Common myeloid progenitor, CD34-positive (primary cell): ENCODE measurements around the gene FDCSP.
"Not testable (repeated sequence)": the region's sequence is repeated elsewhere in the genome, so short reads cannot be mapped to it uniquely, and the experiment has no call there.

ENCODE experiments used
- CTCF ChIA-PET: fragments of 350-600 bp; sonication (Branson Sonifier 250); formaldehyde crosslinking; loops from one replicate; lab custom pipeline; 2021; ENCODE audit warnings: antibody characterized with exemption; lab: Charles Lee
- POLR2A ChIA-PET: fragments of 350-600 bp; sonication (Branson Sonifier 250); formaldehyde crosslinking; loops from one replicate; lab custom pipeline; 2021; ENCODE audit warnings: antibody characterized with exemption; lab: Charles Lee
- DNase-seq, 3 donors: peaks; one replicate each; pipeline versions ENCODE4 v3.0.0 to v3.0.0-alpha.2; 2013
- H3K27ac ChIP-seq, 2 experiments: 1 replicate in 1 of 2; 2 replicates in 1 of 2; pipeline ENCODE4 v1.7.0; 2013; ENCODE audit warnings: inconsistent platforms in 2 of 2, low read length in 2 of 2, mild to moderate bottlenecking in 2 of 2, low read depth in 1 of 2, moderate library complexity in 1 of 2; ENCODE audit not compliant: severe bottlenecking in 2 of 2, insufficient read depth in 1 of 2, poor library complexity in 1 of 2
- H3K27me3 ChIP-seq, 5 experiments: replicated peaks in 2 of 5; 1 replicate in 3 of 5; 2 replicates in 2 of 5; pipeline versions ENCODE4 v1.6.1 to v1.7.0; 2013; ENCODE audit warnings: low read length in 4 of 5, mild to moderate bottlenecking in 2 of 5, moderate library complexity in 2 of 5, inconsistent platforms in 1 of 5; ENCODE audit not compliant: insufficient read depth in 5 of 5, control insufficient read depth in 4 of 5
- H3K36me3 ChIP-seq, 4 experiments: 1 replicate in 2 of 4; 2 replicates in 2 of 4; pipeline versions ENCODE4 v1.6.1 to v1.7.0; 2013; ENCODE audit warnings: low read length in 3 of 4, control low read depth in 1 of 4, mild to moderate bottlenecking in 1 of 4; ENCODE audit not compliant: control insufficient read depth in 4 of 4, insufficient read depth in 4 of 4
- H3K4me1 ChIP-seq, 4 experiments: 1 replicate in 3 of 4; 2 replicates in 1 of 4; pipeline versions ENCODE4 v1.6.1 to v1.7.1; 2013; ENCODE audit warnings: low read length in 3 of 4, mild to moderate bottlenecking in 3 of 4, control low read depth in 1 of 4, inconsistent platforms in 1 of 4, moderate library complexity in 1 of 4; ENCODE audit not compliant: control insufficient read depth in 4 of 4, insufficient read depth in 4 of 4; ENCODE audit errors: control extremely low read depth in 1 of 4
- H3K4me3 ChIP-seq, 7 experiments: 1 replicate in 4 of 7; 2 replicates in 3 of 7; pipeline versions ENCODE4 v1.5.1 to v1.7.0; 2013; ENCODE audit warnings: mild to moderate bottlenecking in 7 of 7, low read length in 6 of 7, moderate library complexity in 6 of 7, inconsistent platforms in 2 of 7, low read depth in 2 of 7, control low read depth in 1 of 7; ENCODE audit not compliant: insufficient read depth in 4 of 7, control insufficient read depth in 1 of 7; ENCODE audit errors: extremely low read depth in 1 of 7
- H3K9me3 ChIP-seq, 5 experiments: 1 replicate in 4 of 5; 2 replicates in 1 of 5; pipeline versions ENCODE4 v1.6.1 to v1.7.1; 2013; ENCODE audit warnings: low read length in 4 of 5, mild to moderate bottlenecking in 2 of 5, inconsistent platforms in 1 of 5, low read depth in 1 of 5, moderate library complexity in 1 of 5; ENCODE audit not compliant: control insufficient read depth in 4 of 5, insufficient read depth in 2 of 5; ENCODE audit errors: control extremely low read depth in 1 of 5
- WGBS: methylation state at CpG from one replicate; pipeline ENCODE4 v1.1.5; 2013; ENCODE audit not compliant: insufficient coverage; 5-methylcytosine and 5-hydroxymethylcytosine counted together

Gene FDCSP

GRCh38 chr4:70196857-70197256 lies 29.1 kb upstream of the FDCSP start:
- H3K27me3 ChIP-seq = peaks cover 0 to 2% (median 0%) of the 10 kb centered on the region in 5 experiments
- no peaks in the 10 kb centered on the region for H3K4me1 ChIP-seq
- H3K4me3 ChIP-seq = no peak overlapping the region
- ChIA-PET POLR2A (no interaction called here), CTCF (no interaction called here)
- H3K9me3 ChIP-seq = no peaks in the 10 kb centered on the region
- H3K36me3 ChIP-seq = no peaks in the 10 kb centered on the region
- no peak overlapping the region for H3K27ac ChIP-seq
- DNase-seq = no peak
- WGBS = no CpG with 5 or more reads among the region's 2 CpGs

GRCh38 chr4:70197842-70198241 lies 28.1 kb upstream of the FDCSP start:
- no peak overlapping the region for H3K27ac ChIP-seq
- ChIA-PET CTCF (no interaction called here), POLR2A (no interaction called here)
- H3K4me3 ChIP-seq = no peak overlapping the region
- H3K9me3 ChIP-seq = no peaks in the 10 kb centered on the region
- no CpG with 5 or more reads among the region's 2 CpGs for WGBS
- no peaks in the 10 kb centered on the region for H3K36me3 ChIP-seq
- no peaks in the 10 kb centered on the region for H3K4me1 ChIP-seq
- peaks cover 0 to 2% (median 0%) of the 10 kb centered on the region in 5 experiments for H3K27me3 ChIP-seq
- DNase-seq = no peak

- no peaks in the 10 kb centered on the region for H3K36me3 ChIP-seq
- no peaks in the 10 kb centered on the region for H3K9me3 ChIP-seq
- WGBS = no CpG with 5 or more reads among the region's 1 CpG
- no peak overlapping the region for H3K4me3 ChIP-seq
- H3K4me1 ChIP-seq = no peaks in the 10 kb centered on the region
- peaks cover 0 to 4% (median 0%) of the 10 kb centered on the region in 5 experiments for H3K27me3 ChIP-seq
- DNase-seq = no peak
- CTCF ChIA-PET = interaction anchor here (1.2 kb wide), 1 partner anchor 20 kb away, joined by 3 read pairs; no protein-coding TSS in a partner anchor
- no peak overlapping the region for H3K27ac ChIP-seq
- POLR2A ChIA-PET = no interaction called here
Observed at GRCh38 chr4:70203601-70204000, 22.3 kb upstream of the FDCSP start.

- H3K27ac ChIP-seq, H3K27me3 ChIP-seq, POLR2A ChIA-PET, DNase-seq, H3K4me1 ChIP-seq, H3K4me3 ChIP-seq, H3K9me3 ChIP-seq, CTCF ChIA-PET, H3K36me3 ChIP-seq: not testable (repeated sequence)
- 79% methylated on average over 4 of the region's 4 CpGs for WGBS
Observed at GRCh38 chr4:70212752-70213151, 13.2 kb upstream of the FDCSP start.

- CTCF ChIA-PET, H3K27me3 ChIP-seq, DNase-seq, H3K36me3 ChIP-seq, H3K9me3 ChIP-seq, POLR2A ChIA-PET, H3K27ac ChIP-seq, H3K4me1 ChIP-seq, H3K4me3 ChIP-seq: not testable (repeated sequence)
Observed at GRCh38 chr4:70216109-70216508, 9.8 kb upstream of the FDCSP start.

GRCh38 chr4:70216550-70216949 lies 9.4 kb upstream of the FDCSP start:
- CTCF ChIA-PET = not testable (repeated sequence)

GRCh38 chr4:70221389-70221788 lies 4.5 kb upstream of the FDCSP start:
- H3K36me3 ChIP-seq, POLR2A ChIA-PET, H3K4me1 ChIP-seq, CTCF ChIA-PET, DNase-seq, H3K9me3 ChIP-seq, H3K27ac ChIP-seq, H3K27me3 ChIP-seq, H3K4me3 ChIP-seq: not testable (repeated sequence)
- no CpG with 5 or more reads among the region's 3 CpGs for WGBS

More at GRCh38 chr4:70216550-70216949, 9.4 kb upstream of the FDCSP start:
- H3K27me3 ChIP-seq, H3K4me3 ChIP-seq, POLR2A ChIA-PET, H3K27ac ChIP-seq, H3K9me3 ChIP-seq, H3K36me3 ChIP-seq, DNase-seq, H3K4me1 ChIP-seq: not testable (repeated sequence)
- WGBS = no CpG with 5 or more reads among the region's 1 CpG
